Smooth muscle cell (in vitro differentiated cells): ENCODE data around the gene EYS. TPM values are rescaled to one million over a fixed set of nuclear protein-coding genes. Genes with fewer than 3 reads are reported as not detected.

ENCODE experiments used
- DNase-seq: peaks from one replicate; lab custom pipeline; 2025; ENCODE audit not compliant: unreplicated experiment; lab: John Stamatoyannopoulos, UW
- H2AFZ ChIP-seq: fragments of 200-600 bp; sonication (generic); 2 replicates; pipeline ENCODE4 v1.6.0; 2016; ENCODE audit warnings: antibody characterized with exemption, low read depth, mild to moderate bottlenecking
- H3F3A ChIP-seq: fragments of 200-600 bp; sonication (generic); 2 replicates; pipeline ENCODE4 v1.6.0; 2017; ENCODE audit warnings: antibody characterized with exemption, low read depth
- H3K27ac ChIP-seq: fragments of 200-600 bp; sonication (generic); 2 replicates; pipeline ENCODE4 v1.5.1; 2016; ENCODE audit warnings: low read depth, mild to moderate bottlenecking
- H3K27me3 ChIP-seq: fragments of 200-600 bp; sonication (generic); 2 replicates; pipeline ENCODE4 v1.6.1; 2016; ENCODE audit warnings: low read depth, mild to moderate bottlenecking
- H3K36me3 ChIP-seq: fragments of 200-600 bp; sonication (generic); 2 replicates; pipeline ENCODE4 v1.5.1; 2016; ENCODE audit warnings: low read depth
- H3K4me1 ChIP-seq: fragments of 200-600 bp; sonication (generic); 2 replicates; pipeline ENCODE4 v1.5.1; 2016; ENCODE audit warnings: low read depth
- H3K4me2 ChIP-seq: fragments of 200-600 bp; sonication (generic); 2 replicates; pipeline ENCODE4 v1.6.0; 2016; ENCODE audit warnings: mild to moderate bottlenecking
- H3K4me3 ChIP-seq: fragments of 200-600 bp; sonication (generic); 2 replicates; pipeline ENCODE4 v1.5.1; 2016; ENCODE audit warnings: mild to moderate bottlenecking
- H3K79me2 ChIP-seq: fragments of 200-600 bp; sonication (generic); 2 replicates; pipeline ENCODE4 v1.6.0; 2016; ENCODE audit warnings: low read depth, mild to moderate bottlenecking
- H3K9ac ChIP-seq: fragments of 200-600 bp; sonication (generic); 2 replicates; pipeline ENCODE4 v1.6.0; 2016; ENCODE audit warnings: low read depth
- H3K9me3 ChIP-seq: fragments of 200-600 bp; sonication (generic); replicated peaks from 2 replicates; pipeline ENCODE4 v1.5.1; 2016; ENCODE audit warnings: low read depth
- H4K20me1 ChIP-seq: fragments of 200-600 bp; sonication (generic); 2 replicates; pipeline ENCODE4 v1.6.0; 2016; ENCODE audit warnings: low read depth
- CTCF ChIP-seq: fragments of 200-600 bp; sonication (generic); IDR thresholded peaks from 2 replicates; pipeline ENCODE4 v1.5.1; 2017; ENCODE audit warnings: borderline replicate concordance, mild to moderate bottlenecking, antibody characterized with exemption; ENCODE audit not compliant: insufficient read depth, poor library complexity, severe bottlenecking
- WGBS: methylation state at CpG from one replicate; pipeline ENCODE4 v1.1.7; 2016; ENCODE audit warnings: low lambda C conversion rate; 5-methylcytosine and 5-hydroxymethylcytosine counted together
- polyA plus RNA-seq: library from polyadenylated mRNA; unstranded; fragments of >200 nt; fragmentation: Nextera tagmentation; extraction: Ambion mirVana; gene quantifications from 2 replicates; pipeline ENCODE4 v1.2.1, GENCODE V29; 2016
- total RNA-seq: library from RNA; depleted of rRNA; stranded (reverse); fragments of >200 nt; gene quantifications from 2 replicates; pipeline ENCODE4 v1.2.3, GENCODE V29; 2014

The EYS gene
- total and polyA plus RNA-seq, 2 experiments from 2014 or later = 0.07 to 0.18 TPM

- Histone ChIP-seq H3K27ac (no peak overlapping the region), H3K79me2 (no peaks in the 10 kb centered on the region), H3K9ac (no peak overlapping the region), H3K4me2 (no peak overlapping the region), H3K27me3 (no peaks in the 10 kb centered on the region), H2AFZ (no peak overlapping the region), H4K20me1 (no peaks in the 10 kb centered on the region), H3K36me3 (no peaks in the 10 kb centered on the region), H3K4me3 (no peak overlapping the region), H3K4me1 (peaks cover 14% of the 10 kb centered on the region), H3F3A (peaks cover 6% of the 10 kb centered on the region), H3K9me3 (no peaks in the 10 kb centered on the region)
- no peak for DNase-seq
- TF ChIP-seq CTCF = no peak
These were observed 1776.2 kb downstream of the EYS start for GRCh38 chr6:63930848-63931247.

GRCh38 chr6:63929111-63929510 lies 1777.9 kb downstream of the EYS start:
- H3K4me1 ChIP-seq = peaks cover 14% of the 10 kb centered on the region
- no peak overlapping the region for H3K27ac ChIP-seq
- 79% methylated on average over 2 of the region's 2 CpGs for WGBS
- H3K36me3 ChIP-seq = no peaks in the 10 kb centered on the region
- H3K4me2 ChIP-seq = no peak overlapping the region
- no peak for TF ChIP-seq CTCF
- no peak overlapping the region for H2AFZ ChIP-seq
- DNase-seq = no peak
- no peaks in the 10 kb centered on the region for H3K79me2 ChIP-seq
- H3K4me3 ChIP-seq = no peak overlapping the region
- no peaks in the 10 kb centered on the region for H3K9me3 ChIP-seq
- peaks cover 6% of the 10 kb centered on the region for H3F3A ChIP-seq
- H3K9ac ChIP-seq = no peak overlapping the region
- no peaks in the 10 kb centered on the region for H4K20me1 ChIP-seq
- H3K27me3 ChIP-seq = no peaks in the 10 kb centered on the region

- 60% methylated on average over 3 of the region's 3 CpGs for WGBS
- Histone ChIP-seq H3K9ac (no peak overlapping the region), H3K27me3 (no peaks in the 10 kb centered on the region), H3K9me3 (no peaks in the 10 kb centered on the region), H3K4me1 (peaks cover 15% of the 10 kb centered on the region), H3F3A (peaks cover 6% of the 10 kb centered on the region), H3K79me2 (no peaks in the 10 kb centered on the region), H3K36me3 (no peaks in the 10 kb centered on the region), H2AFZ (no peak overlapping the region), H3K27ac (no peak overlapping the region), H4K20me1 (no peaks in the 10 kb centered on the region), H3K4me2 (no peak overlapping the region), H3K4me3 (no peak overlapping the region)
- no peak for DNase-seq
- no peak for TF ChIP-seq CTCF
These were observed 1778.4 kb downstream of the EYS start for GRCh38 chr6:63928613-63929012.
